Transverse colon (tissue), 4 donors: ENCODE results near the gene SCAMP3.
"Not testable (repeated sequence)": the region's sequence is repeated elsewhere in the genome, so short reads cannot be mapped to it uniquely, and the experiment has no call there.

Experiments used
- POLR2A ChIP-seq: fragments of 450-650 bp; IDR thresholded peaks from one replicate; pipeline ENCODE4 v1.6.1; 2016; ENCODE audit warnings: antibody characterized with exemption, mild to moderate bottlenecking, moderate library complexity
- POLR2AphosphoS5 ChIP-seq, 3 donors: sonication (generic); formaldehyde crosslinking; IDR thresholded peaks; one replicate each; pipeline ENCODE4 v1.6.1; 2016; ENCODE audit warnings: antibody characterized with exemption in 3 of 3
- TF ChIP-seq, protein P1 (sequence below), 5 experiments: fragments of 200-600 bp in 3 of 5; fragments of 450-650 bp in 2 of 5; sonication (generic) in 3 of 5; IDR thresholded peaks; 1 replicate in 2 of 5; 2 replicates in 3 of 5; pipeline ENCODE4 v1.5.1; 2016 to 2017; ENCODE audit warnings: antibody characterized with exemption in 5 of 5, inconsistent platforms in 3 of 5, mild to moderate bottlenecking in 2 of 5, moderate library complexity in 1 of 5

DNA sequence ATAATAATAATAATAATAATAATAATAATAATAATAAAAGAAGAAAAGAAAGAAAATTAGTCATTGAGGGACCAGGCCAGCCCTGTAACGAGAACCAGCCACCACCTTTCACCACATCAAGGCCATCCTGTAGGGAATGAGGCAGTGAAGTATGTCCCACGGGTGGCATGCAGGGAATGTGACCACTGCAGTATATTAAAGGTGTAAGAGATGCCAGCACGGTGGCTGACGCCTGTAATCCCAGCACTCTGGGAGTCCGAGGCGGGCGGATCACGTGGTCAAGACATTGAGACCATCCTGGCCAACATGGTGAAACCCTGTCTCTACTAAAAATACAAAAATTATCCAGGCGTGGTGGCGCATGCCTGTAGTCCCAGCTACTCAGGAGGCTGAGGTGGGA is 28.8 kb upstream of the SCAMP3 start:
- TF ChIP-seq, protein P1, sequence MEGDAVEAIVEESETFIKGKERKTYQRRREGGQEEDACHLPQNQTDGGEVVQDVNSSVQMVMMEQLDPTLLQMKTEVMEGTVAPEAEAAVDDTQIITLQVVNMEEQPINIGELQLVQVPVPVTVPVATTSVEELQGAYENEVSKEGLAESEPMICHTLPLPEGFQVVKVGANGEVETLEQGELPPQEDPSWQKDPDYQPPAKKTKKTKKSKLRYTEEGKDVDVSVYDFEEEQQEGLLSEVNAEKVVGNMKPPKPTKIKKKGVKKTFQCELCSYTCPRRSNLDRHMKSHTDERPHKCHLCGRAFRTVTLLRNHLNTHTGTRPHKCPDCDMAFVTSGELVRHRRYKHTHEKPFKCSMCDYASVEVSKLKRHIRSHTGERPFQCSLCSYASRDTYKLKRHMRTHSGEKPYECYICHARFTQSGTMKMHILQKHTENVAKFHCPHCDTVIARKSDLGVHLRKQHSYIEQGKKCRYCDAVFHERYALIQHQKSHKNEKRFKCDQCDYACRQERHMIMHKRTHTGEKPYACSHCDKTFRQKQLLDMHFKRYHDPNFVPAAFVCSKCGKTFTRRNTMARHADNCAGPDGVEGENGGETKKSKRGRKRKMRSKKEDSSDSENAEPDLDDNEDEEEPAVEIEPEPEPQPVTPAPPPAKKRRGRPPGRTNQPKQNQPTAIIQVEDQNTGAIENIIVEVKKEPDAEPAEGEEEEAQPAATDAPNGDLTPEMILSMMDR (IDR thresholded peaks at IDR 0.05), result not testable (repeated sequence)
- TF ChIP-seq POLR2A; POLR2AphosphoS5 (IDR thresholded peaks at IDR 0.05): not testable (repeated sequence)
